Measurements from ENCODE around the gene ATP11B. TPM values are rescaled to one million over a fixed set of nuclear protein-coding genes. Genes with fewer than 3 reads are reported as not detected.

ATP11B gene
- total and polyA plus RNA-seq, 10 of the 15 experiments (the other 5 are each of a cell fraction or from before 2014, with no cell fraction given): 10.3 to 66.9 (median 36.7) TPM

DNA sequence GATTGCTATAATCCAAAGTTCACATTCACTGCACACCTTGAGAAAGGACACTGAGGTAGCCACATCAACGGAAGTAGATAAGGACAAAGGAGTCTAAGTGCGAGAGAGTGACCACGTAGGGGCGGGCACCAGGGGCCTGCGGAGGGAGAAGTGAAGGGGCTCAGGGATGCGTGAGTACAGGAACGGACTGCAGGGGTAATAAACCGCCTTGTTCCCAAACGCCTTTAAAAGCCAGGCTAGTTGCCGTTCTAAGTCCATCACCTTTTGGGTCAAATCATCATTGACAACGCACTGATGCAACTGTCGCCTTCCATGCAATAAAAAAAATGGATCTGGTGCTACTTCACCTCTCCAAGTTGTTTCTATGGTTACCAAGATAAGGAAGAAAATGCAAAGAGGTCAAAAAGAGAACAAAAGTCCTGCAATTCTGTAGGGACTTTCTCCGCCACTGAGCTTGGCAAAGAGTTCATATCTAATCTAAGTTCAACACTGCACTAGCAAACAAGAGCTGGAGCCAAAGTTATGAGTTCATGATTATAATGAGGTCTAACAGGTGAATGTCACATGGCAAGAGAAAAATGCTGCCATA lies 32.6 kb upstream of the ATP11B start:
- 80% methylated on average over 13 of the region's 13 CpGs for WGBS (ENCODE audit: insufficient coverage, insufficient replicate concordance, low lambda C conversion rate, missing lambda C conversion rate)
- Histone ChIP-seq H3K9ac (ENCODE audit: control insufficient read depth, insufficient read depth, low read length) (no peak overlapping the region), H3K27ac (ENCODE audit: control insufficient read depth, insufficient read depth) (no peak overlapping the region), H3K27me3 (replicated peaks in 1 of 2; ENCODE audit: control insufficient read depth in 2 of 2, insufficient read depth in 2 of 2, low read length in 1 of 2) (peaks cover 0 to 2% of the 10 kb centered on the region in 2 experiments; a peak in 1 of 4 replicates), H3K9me3 (replicated peaks; ENCODE audit: control insufficient read depth, insufficient read depth, low read length) (no peaks in the 10 kb centered on the region), H2AFZ (ENCODE audit: control insufficient read depth, low read depth, low read length) (no peak overlapping the region), H3K4me3 (no peak overlapping the region), H3K4me1 (ENCODE audit: control insufficient read depth, insufficient read depth, low read length) (no peaks in the 10 kb centered on the region), H4K20me1 (ENCODE audit: control insufficient read depth, insufficient read depth) (no peaks in the 10 kb centered on the region), H3K4me2 (ENCODE audit: control insufficient read depth, insufficient read depth) (no peak overlapping the region), H3K36me3 (ENCODE audit: control insufficient read depth in 2 of 2, insufficient read depth in 2 of 2, low read length in 1 of 2) (no peaks in the 10 kb centered on the region), H3K79me2 (ENCODE audit: control insufficient read depth, insufficient read depth, low read length) (no peaks in the 10 kb centered on the region)
- DNase-seq (ENCODE audit: low read depth, low spot score): no peak
- intact Hi-C loops (cut with micrococcal nuclease; ENCODE audit: unreplicated experiment) (no loop called here), in situ Hi-C loops (cut with MboI) (no loop called here)
- TF ChIP-seq, protein P1, sequence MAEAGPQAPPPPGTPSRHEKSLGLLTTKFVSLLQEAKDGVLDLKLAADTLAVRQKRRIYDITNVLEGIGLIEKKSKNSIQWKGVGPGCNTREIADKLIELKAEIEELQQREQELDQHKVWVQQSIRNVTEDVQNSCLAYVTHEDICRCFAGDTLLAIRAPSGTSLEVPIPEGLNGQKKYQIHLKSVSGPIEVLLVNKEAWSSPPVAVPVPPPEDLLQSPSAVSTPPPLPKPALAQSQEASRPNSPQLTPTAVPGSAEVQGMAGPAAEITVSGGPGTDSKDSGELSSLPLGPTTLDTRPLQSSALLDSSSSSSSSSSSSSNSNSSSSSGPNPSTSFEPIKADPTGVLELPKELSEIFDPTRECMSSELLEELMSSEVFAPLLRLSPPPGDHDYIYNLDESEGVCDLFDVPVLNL (IDR thresholded peaks at IDR 0.05; ENCODE audit: low read depth, low read length): no peak
- no peak for TF ChIP-seq KLF5 (IDR thresholded peaks at IDR 0.05; ENCODE audit: partially characterized antibody)
- TF ChIP-seq, protein P2, sequence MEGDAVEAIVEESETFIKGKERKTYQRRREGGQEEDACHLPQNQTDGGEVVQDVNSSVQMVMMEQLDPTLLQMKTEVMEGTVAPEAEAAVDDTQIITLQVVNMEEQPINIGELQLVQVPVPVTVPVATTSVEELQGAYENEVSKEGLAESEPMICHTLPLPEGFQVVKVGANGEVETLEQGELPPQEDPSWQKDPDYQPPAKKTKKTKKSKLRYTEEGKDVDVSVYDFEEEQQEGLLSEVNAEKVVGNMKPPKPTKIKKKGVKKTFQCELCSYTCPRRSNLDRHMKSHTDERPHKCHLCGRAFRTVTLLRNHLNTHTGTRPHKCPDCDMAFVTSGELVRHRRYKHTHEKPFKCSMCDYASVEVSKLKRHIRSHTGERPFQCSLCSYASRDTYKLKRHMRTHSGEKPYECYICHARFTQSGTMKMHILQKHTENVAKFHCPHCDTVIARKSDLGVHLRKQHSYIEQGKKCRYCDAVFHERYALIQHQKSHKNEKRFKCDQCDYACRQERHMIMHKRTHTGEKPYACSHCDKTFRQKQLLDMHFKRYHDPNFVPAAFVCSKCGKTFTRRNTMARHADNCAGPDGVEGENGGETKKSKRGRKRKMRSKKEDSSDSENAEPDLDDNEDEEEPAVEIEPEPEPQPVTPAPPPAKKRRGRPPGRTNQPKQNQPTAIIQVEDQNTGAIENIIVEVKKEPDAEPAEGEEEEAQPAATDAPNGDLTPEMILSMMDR (IDR thresholded peaks at IDR 0.05 in 2 of 3, conservative IDR thresholded peaks at IDR 0.05 in 1 of 3; ENCODE audit: control insufficient read depth in 2 of 3, extremely low read depth in 1 of 3, insufficient read depth in 1 of 3, low read depth in 3 of 3, low read length in 3 of 3): no peak
- TF ChIP-seq HDAC6 (IDR thresholded peaks at IDR 0.05; ENCODE audit: unreplicated experiment): no peak
- TF ChIP-seq SP1 (IDR thresholded peaks at IDR 0.05; ENCODE audit: low read depth, low read length): no peak
- TF ChIP-seq MYB (IDR thresholded peaks at IDR 0.05; ENCODE audit: borderline replicate concordance, low read depth, low read length): no peak
- no peak for TF ChIP-seq RFX5 (IDR thresholded peaks at IDR 0.05; ENCODE audit: low read depth, low read length)
- TF ChIP-seq RBBP5 (conservative IDR thresholded peaks at IDR 0.05): no peak
- BruUV-seq (replicated peaks): no TSS peak
- SMC1A ChIA-PET (ENCODE audit: uncharacterized antibody, unreplicated experiment): interaction anchor here (0.6 to 1.1 kb wide), 2 partner anchors 55 to 565 kb away, joined by 3 read pairs; no protein-coding TSS in a partner anchor
- RAD21 ChIA-PET (ENCODE audit: unreplicated experiment): no interaction called here
- no peak for ATAC-seq
- CTCF ChIA-PET: no interaction called here
- no peak for FAIRE-seq
- POLR2A ChIA-PET: no interaction called here
